Esophagus (tissue), 2 donors: Measurements from ENCODE around the gene FNDC3B. TPM values are rescaled to one million over a fixed set of nuclear protein-coding genes. Genes with fewer than 3 reads are reported as not detected.

Experiments
- H3K27ac ChIP-seq, 2 donors: one replicate each; pipeline ENCODE4 v1.5.1; 2013; ENCODE audit warnings: low read depth in 2 of 2, mild to moderate bottlenecking in 2 of 2, inconsistent platforms in 1 of 2, low read length in 1 of 2, moderate library complexity in 1 of 2
- H3K27me3 ChIP-seq, 2 donors: one replicate each; pipeline ENCODE4 v1.6.1; 2013; ENCODE audit warnings: low read length in 2 of 2, control low read depth in 1 of 2, mild to moderate bottlenecking in 1 of 2; ENCODE audit not compliant: insufficient read depth in 2 of 2, control insufficient read depth in 1 of 2
- H3K36me3 ChIP-seq, 2 donors: one replicate each; pipeline ENCODE4 v1.6.1; 2013; ENCODE audit warnings: low read length in 1 of 2; ENCODE audit not compliant: control insufficient read depth in 2 of 2, insufficient read depth in 2 of 2
- H3K4me1 ChIP-seq, 2 donors: one replicate each; pipeline ENCODE4 v1.6.1; 2013; ENCODE audit warnings: low read length in 1 of 2; ENCODE audit not compliant: control insufficient read depth in 2 of 2, insufficient read depth in 2 of 2
- H3K4me3 ChIP-seq, 2 donors: one replicate each; pipeline ENCODE4 v1.5.1; 2013; ENCODE audit warnings: low read length in 2 of 2, mild to moderate bottlenecking in 2 of 2, low read depth in 1 of 2, moderate library complexity in 1 of 2
- H3K9me3 ChIP-seq, 2 donors: one replicate each; pipeline ENCODE4 v1.6.1; 2013; ENCODE audit warnings: mild to moderate bottlenecking in 2 of 2, low read depth in 1 of 2, low read length in 1 of 2, moderate library complexity in 1 of 2; ENCODE audit not compliant: control insufficient read depth in 2 of 2, insufficient read depth in 1 of 2
- WGBS, 2 donors: extraction: QIAGEN DNeasy Blood & Tissue Kit; methylation state at CpG; one replicate each; pipeline ENCODE4 v1.1.7; 2013; 5-methylcytosine and 5-hydroxymethylcytosine counted together
- polyA plus RNA-seq, 2 donors: library from polyadenylated mRNA; stranded (reverse); fragments of 200-250 nt; gene quantifications; one replicate each; pipeline ENCODE4 v1.2.3, GENCODE V29; 2013
- donor health status: healthy with polysubstance abuse.
- donor health status: Bipolar disorder and iron deficiency.

The FNDC3B gene
- polyA plus RNA-seq, 2 donors: 2.8 to 3.3 TPM

GRCh38 chr3:172190980-172191379 is 151.6 kb downstream of the FNDC3B start:
- H3K27ac ChIP-seq: no peak overlapping the region
- no peaks in the 10 kb centered on the region for H3K4me1 ChIP-seq
- no peaks in the 10 kb centered on the region for H3K36me3 ChIP-seq
- H3K27me3 ChIP-seq: no peaks in the 10 kb centered on the region
- no peak overlapping the region for H3K4me3 ChIP-seq
- 87 to 90% methylated on average over 3 of the region's 3 CpGs for WGBS, 2 donors
- H3K9me3 ChIP-seq: no peaks in the 10 kb centered on the region

- Histone ChIP-seq H3K27me3 (no peaks in the 10 kb centered on the region), H3K36me3 (no peaks in the 10 kb centered on the region), H3K9me3 (no peaks in the 10 kb centered on the region), H3K4me1 (no peaks in the 10 kb centered on the region), H3K27ac (no peak overlapping the region), H3K4me3 (no peak overlapping the region)
- 92 to 97% methylated on average over 4 of the region's 4 CpGs for WGBS, 2 donors
Measured at GRCh38 chr3:172191629-172192028, 152.3 kb downstream of the FNDC3B start.

GRCh38 chr3:172192830-172193415 is 153.5 kb downstream of the FNDC3B start:
- Histone ChIP-seq H3K4me1 (no peaks in the 10 kb centered on the region), H3K27ac (no peak overlapping the region), H3K4me3 (no peak overlapping the region), H3K9me3 (no peaks in the 10 kb centered on the region), H3K36me3 (no peaks in the 10 kb centered on the region), H3K27me3 (no peaks in the 10 kb centered on the region)
- WGBS, 2 donors: 69 to 73% methylated on average over 2 to 3 of the region's 3 CpGs

- Histone ChIP-seq H3K27me3 (no peaks in the 10 kb centered on the region), H3K4me3 (no peak overlapping the region), H3K9me3 (no peaks in the 10 kb centered on the region), H3K27ac (no peak overlapping the region), H3K4me1 (no peaks in the 10 kb centered on the region), H3K36me3 (no peaks in the 10 kb centered on the region)
- 97 to 98% methylated on average over 1 of the region's 1 CpG for WGBS, 2 donors
Measured at GRCh38 chr3:172193436-172193835, 154.1 kb downstream of the FNDC3B start.

- Histone ChIP-seq H3K4me1 (no peaks in the 10 kb centered on the region), H3K27ac (no peak overlapping the region), H3K27me3 (no peaks in the 10 kb centered on the region), H3K4me3 (no peak overlapping the region), H3K36me3 (no peaks in the 10 kb centered on the region), H3K9me3 (no peaks in the 10 kb centered on the region)
- WGBS, 2 donors: 55 to 57% methylated on average over 4 of the region's 4 CpGs
Measured at GRCh38 chr3:172194702-172195406, 155.5 kb downstream of the FNDC3B start.

GRCh38 chr3:172195407-172195754 is 156.0 kb downstream of the FNDC3B start:
- Histone ChIP-seq H3K36me3 (no peaks in the 10 kb centered on the region), H3K9me3 (no peaks in the 10 kb centered on the region), H3K27ac (no peak overlapping the region), H3K4me3 (no peak overlapping the region), H3K4me1 (no peaks in the 10 kb centered on the region), H3K27me3 (no peaks in the 10 kb centered on the region)
- WGBS, 2 donors: 30 to 51% methylated on average over 1 of the region's 1 CpG

- Histone ChIP-seq H3K4me1 (no peaks in the 10 kb centered on the region), H3K36me3 (no peaks in the 10 kb centered on the region), H3K9me3 (no peaks in the 10 kb centered on the region), H3K27me3 (no peaks in the 10 kb centered on the region), H3K4me3 (no peak overlapping the region), H3K27ac (no peak overlapping the region)
- 90 to 92% methylated on average over 3 of the region's 3 CpGs for WGBS, 2 donors
Measured at GRCh38 chr3:172197344-172197743, 158.0 kb downstream of the FNDC3B start.

GRCh38 chr3:172198428-172198827 is 159.1 kb downstream of the FNDC3B start:
- Histone ChIP-seq H3K4me3 (no peak overlapping the region), H3K9me3 (no peaks in the 10 kb centered on the region), H3K4me1 (no peaks in the 10 kb centered on the region), H3K27me3 (no peaks in the 10 kb centered on the region), H3K27ac (no peak overlapping the region), H3K36me3 (no peaks in the 10 kb centered on the region)
- 96 to 98% methylated on average over 3 of the region's 3 CpGs for WGBS, 2 donors

GRCh38 chr3:172199850-172200369 is 160.5 kb downstream of the FNDC3B start:
- Histone ChIP-seq H3K27ac (no peak overlapping the region), H3K36me3 (no peaks in the 10 kb centered on the region), H3K27me3 (no peaks in the 10 kb centered on the region), H3K4me1 (no peaks in the 10 kb centered on the region), H3K9me3 (no peaks in the 10 kb centered on the region), H3K4me3 (no peak overlapping the region)
- 90 to 92% methylated on average over 7 of the region's 7 CpGs for WGBS, 2 donors
